ENCODE results near the gene DHH.

GRCh38 chr12:49055092-49055491 lies 39.5 kb downstream of the DHH start:
- TF ChIP-seq POLR2A (IDR thresholded peaks at IDR 0.05; ENCODE audit: low read depth, low read length) = no peak
- TF ChIP-seq TAF1 (IDR thresholded peaks at IDR 0.05; ENCODE audit: low read depth, low read length) = no peak
- TF ChIP-seq POLR2AphosphoS5 (IDR thresholded peaks at IDR 0.05; ENCODE audit: low read depth, low read length) = no peak
